ENCODE measurements around the gene GNAI1. TPM values are rescaled to one million over a fixed set of nuclear protein-coding genes. Genes with fewer than 3 reads are reported as not detected.
A peak's percentile ranks its signal among the peaks of the same experiment; 100 is the strongest.

GNAI1 gene
- total RNA-seq (2014; rRNA removed; shearing (Covaris generic)) = 26.4 and 30.1 TPM in 2 replicates
- 14.8 and 21.4 TPM in 2 replicates for polyA plus RNA-seq (2014; cell fraction: nucleus; rRNA removed)

DNA sequence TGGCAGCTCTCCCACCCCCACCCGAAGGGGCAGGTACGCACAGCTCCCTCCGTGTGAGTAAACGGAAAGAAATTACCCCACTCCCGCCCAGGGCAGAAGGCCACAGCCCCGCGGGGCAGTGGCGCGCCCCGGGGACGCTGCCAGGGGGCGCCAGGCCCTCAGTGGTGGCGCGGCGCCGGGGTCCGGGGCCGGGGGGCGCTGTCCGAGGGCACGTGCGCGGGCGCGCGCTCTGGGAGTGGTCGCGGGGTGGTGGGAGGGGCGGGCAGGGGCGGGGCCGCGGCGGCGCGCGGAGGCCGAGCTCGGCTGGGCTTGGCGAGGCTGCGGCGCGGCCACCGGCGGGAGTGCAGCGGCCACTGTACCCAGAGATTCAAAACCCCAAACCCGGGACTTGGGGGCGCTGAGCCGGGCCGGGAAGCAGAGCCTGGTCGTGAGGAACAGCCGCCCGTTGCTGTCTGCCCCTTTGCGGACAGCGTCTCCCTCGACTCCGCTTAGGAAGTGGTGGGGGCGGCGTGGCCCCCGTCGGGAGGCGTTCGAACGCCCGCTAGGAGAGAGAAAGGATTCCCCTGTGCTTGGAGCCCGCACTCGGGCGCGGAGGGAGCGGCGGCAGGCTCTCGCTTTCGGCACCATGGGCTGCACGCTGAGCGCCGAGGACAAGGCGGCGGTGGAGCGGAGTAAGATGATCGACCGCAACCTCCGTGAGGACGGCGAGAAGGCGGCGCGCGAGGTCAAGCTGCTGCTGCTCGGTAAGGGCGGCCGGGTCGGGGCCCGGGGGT, at the start of gene GNAI1:
TSS of gene GNAI1 (plus strand) at position 296 of the 773 bp plus-strand sequence. CDS start at position 626, 330 bp downstream.
- peak; percentile 44 for DNase-seq (ENCODE audit: extremely low read depth, low read depth)

- no peak for DNase-seq (ENCODE audit: extremely low read depth, low read depth)
These were observed 47.4 kb upstream of the GNAI1 start for GRCh38 chr7:80087051-80087770.

DNA sequence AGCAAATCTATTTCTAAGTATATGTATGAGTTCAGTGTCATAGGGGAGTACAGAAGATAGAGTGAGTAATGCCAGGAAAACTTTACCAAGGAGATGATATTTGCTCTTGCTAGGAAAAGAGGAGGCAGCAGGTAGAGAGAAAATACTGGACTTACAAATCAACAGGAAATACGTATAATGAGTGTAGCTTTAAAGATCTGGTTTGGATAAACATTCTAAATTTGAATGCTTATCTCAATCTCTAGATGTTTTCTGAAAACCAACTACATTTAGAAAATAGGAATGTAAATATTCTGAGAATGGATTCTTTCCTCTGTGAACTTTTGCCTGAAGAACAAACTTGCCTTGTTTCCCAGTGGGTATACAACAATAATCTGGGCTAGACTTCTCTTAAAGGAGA, 46.9 kb upstream of the GNAI1 start:
- DNase-seq (ENCODE audit: extremely low read depth, low read depth) = no peak

DNA sequence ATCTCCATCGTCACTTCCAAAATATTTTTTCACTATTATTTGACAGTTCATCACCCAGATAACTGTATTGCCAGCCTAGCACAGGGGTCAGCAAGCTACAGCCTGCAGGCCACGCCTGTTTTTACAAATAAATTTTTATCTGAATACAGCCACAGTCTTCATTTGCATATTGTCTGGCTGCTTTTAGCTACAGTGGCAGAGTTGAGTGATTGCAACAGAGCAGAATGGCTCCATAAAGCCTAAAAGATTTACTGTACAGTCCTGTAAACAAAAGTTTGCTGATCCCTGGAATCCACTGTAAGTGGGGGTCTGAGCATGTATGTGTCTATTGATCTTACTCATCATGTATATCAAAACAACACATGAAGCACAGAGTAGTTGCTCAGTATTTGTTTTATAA, 45.9 kb upstream of the GNAI1 start:
- DNase-seq (ENCODE audit: extremely low read depth, low read depth) = no peak

DNA sequence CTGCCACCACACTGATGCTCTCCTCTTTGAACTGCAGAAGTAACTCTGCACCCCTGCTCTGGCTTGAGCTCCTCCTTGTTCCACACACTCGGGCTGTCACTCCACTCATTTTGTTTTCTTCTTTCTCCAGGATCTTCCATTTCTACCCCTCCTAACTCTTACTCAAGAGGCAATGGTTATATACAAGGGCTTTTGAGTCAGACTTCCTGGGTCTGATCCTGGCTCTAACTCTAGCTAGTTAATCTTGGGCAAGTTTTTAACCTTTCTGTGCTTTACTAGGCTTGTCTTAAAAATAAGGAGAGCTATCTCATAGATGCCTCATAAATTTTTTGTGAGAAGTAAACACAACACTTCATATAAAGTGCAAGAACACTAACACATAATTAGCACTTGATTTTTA, 45.3 kb upstream of the GNAI1 start:
- no peak for DNase-seq (ENCODE audit: extremely low read depth, low read depth)

- no peak for DNase-seq (ENCODE audit: extremely low read depth, low read depth)
These were observed 41.3 kb upstream of the GNAI1 start for GRCh38 chr7:80093349-80093748.

- peak; percentile 7 for DNase-seq (ENCODE audit: extremely low read depth, low read depth)
These were observed 39.1 kb upstream of the GNAI1 start for GRCh38 chr7:80095545-80095944.

DNA sequence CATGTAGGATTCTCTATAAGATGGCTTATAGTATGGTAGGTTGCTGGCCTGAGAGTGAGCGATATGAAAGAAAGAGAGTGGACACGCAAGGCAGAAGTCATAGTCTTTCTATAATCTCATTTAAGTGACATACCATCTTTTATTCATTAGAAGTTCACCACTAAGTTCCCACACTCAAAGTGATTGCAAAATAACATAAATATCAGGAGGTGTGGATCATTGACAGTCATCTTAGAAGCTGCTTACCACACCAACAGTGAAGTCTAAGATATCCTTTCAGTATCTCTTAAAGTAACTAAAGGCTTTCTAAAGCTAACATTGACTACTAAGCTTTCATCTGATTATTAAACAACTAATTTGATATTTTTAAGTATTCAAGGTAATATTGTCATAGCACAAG, 36.9 kb upstream of the GNAI1 start:
- no peak for DNase-seq (ENCODE audit: extremely low read depth, low read depth)

- no peak for DNase-seq (ENCODE audit: extremely low read depth, low read depth)
These were observed 35.8 kb upstream of the GNAI1 start for GRCh38 chr7:80098795-80099194.

GRCh38 chr7:80100254-80100653, 34.4 kb upstream of the GNAI1 start:
- DNase-seq (ENCODE audit: extremely low read depth, low read depth) = no peak

DNA sequence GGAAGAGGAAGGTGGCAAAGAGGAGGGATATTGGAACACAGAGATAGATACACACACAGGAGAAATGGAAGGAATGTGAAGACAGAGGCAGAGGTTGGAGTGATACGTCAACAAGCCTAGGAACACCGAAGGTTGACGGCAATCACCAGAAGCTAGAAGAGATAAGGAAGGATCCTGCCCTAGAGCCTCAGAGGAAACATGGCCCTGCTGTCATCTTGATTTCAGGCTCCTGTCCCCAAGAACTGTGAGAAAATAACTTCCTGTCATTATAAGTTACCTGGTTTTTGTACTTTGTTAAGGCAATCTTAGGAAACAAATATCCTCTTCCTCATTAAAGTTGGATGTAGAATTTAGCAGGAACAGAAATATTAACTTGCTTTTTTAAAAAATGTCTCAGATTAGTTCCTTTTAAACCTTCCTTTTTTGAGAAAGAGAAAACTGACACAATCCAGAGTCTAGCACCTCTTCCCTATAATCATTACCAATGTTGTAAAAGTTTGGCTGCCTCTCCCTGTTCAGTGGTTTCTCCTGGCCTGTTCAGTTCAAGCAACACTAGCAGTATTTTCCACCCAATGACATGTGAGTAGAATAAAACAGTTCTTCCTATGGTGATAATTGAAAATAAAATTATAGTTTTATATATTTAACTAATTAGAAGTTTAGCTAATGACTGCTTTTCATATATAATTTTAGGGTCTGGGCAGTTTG, 28.8 kb upstream of the GNAI1 start:
- no peak for DNase-seq (ENCODE audit: extremely low read depth, low read depth)

GRCh38 chr7:80106498-80107113, 28.0 kb upstream of the GNAI1 start:
- DNase-seq (ENCODE audit: extremely low read depth, low read depth) = no peak

- no peak for DNase-seq (ENCODE audit: extremely low read depth, low read depth)
These were observed 27.4 kb upstream of the GNAI1 start for GRCh38 chr7:80107278-80107677.

GRCh38 chr7:80110376-80110775, 24.3 kb upstream of the GNAI1 start:
- no peak for DNase-seq (ENCODE audit: extremely low read depth, low read depth)

GRCh38 chr7:80114159-80114558, 20.5 kb upstream of the GNAI1 start:
- no peak for DNase-seq (ENCODE audit: extremely low read depth, low read depth)

DNA sequence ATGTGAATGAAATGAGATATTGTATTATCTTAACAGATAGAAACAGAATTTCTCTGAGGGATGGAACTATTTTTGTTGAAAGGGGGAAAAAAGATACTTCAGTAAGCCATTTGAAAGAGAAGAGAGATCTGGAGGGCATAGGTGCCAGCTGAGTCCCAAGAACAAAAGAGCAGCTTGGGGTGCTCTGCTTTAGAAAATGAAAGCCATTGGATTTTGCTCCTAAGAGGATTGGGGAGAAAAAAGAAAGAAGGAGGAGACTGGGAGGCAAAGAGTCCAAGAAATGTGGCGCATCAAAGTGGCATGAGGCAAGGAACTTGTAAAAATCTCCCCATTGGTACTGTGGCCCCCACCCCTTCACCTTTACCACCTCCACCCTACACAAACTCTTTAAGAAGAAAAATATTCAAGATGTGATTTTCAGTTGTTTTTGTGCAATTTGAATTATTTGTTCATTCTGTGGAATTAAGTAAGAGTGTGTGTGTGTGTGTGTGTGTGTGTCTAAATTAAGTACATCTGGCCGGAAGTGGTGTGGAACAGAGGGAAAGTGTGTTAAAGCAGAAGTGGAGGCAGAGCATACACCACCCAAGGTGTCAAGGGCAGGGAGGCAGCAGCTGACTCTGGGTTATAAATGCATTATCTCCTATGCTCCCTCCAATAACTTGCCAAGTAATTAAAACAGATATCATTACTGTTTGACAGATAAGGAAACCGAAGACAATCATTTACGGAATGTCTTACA, 9.9 kb upstream of the GNAI1 start:
- DNase-seq (ENCODE audit: extremely low read depth, low read depth) = no peak

- no peak for DNase-seq (ENCODE audit: extremely low read depth, low read depth)
These were observed 7.0 kb upstream of the GNAI1 start for GRCh38 chr7:80127412-80128160.

DNA sequence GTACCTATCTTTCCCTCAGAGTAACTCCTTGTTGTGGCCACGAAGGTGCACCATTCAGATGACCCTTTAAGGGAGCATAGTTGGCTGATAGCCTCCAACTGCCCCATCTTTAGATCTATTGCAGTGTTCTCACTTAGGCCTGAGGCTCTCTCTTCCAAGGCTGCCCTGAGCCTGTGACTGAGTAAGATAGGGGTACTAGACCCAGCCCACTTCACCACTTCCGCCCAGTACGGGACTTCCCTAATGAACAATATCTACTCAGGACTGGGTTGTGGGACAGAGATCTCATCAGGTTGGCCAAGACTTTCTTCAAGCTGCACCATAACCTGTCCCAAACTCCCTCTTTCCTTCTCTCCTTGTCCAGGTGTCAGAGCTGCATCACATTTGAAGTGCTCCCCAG, 5.7 kb upstream of the GNAI1 start:
- DNase-seq (ENCODE audit: extremely low read depth, low read depth) = no peak

GRCh38 chr7:80129785-80130184, 4.8 kb upstream of the GNAI1 start:
- DNase-seq (ENCODE audit: extremely low read depth, low read depth) = no peak

Measured in NCI-H460 (cell line).